AG09309 (cell line): Measurements from ENCODE around the gene SPAG4.

Experiments
- DNase-seq: peaks from one replicate; pipeline ENCODE4 v3.0.0-alpha.2; 2010; ENCODE audit warnings: low read depth
- H3K4me3 ChIP-seq: 2 replicates; pipeline ENCODE4 v1.5.1; 2011; ENCODE audit warnings: mild to moderate bottlenecking, low read depth, low read length, moderate library complexity; ENCODE audit not compliant: control insufficient read depth
- CTCF ChIP-seq: IDR thresholded peaks from 2 replicates; pipeline ENCODE4 v1.5.1; 2011; ENCODE audit warnings: mild to moderate bottlenecking, low read depth, low read length, inconsistent platforms; ENCODE audit not compliant: insufficient read depth, control insufficient read depth; ENCODE audit errors: missing control alignments

The SPAG4 gene

GRCh38 chr20:35661053-35661452 is 45.4 kb downstream of the SPAG4 start:
- no peak for DNase-seq
- no peak overlapping the region for H3K4me3 ChIP-seq
- TF ChIP-seq CTCF: no peak

- H3K4me3 ChIP-seq: no peak overlapping the region; the same call in 1 of the 2 replicates
- DNase-seq: no peak
- TF ChIP-seq CTCF: no peak
Observed at GRCh38 chr20:35661908-35662307, 46.3 kb downstream of the SPAG4 start.

- no peak for DNase-seq
- no peak for TF ChIP-seq CTCF
- H3K4me3 ChIP-seq: peak overlapping the region; percentile 86; the same call in 1 of the 2 replicates
Observed at GRCh38 chr20:35662551-35662950, 46.9 kb downstream of the SPAG4 start.

GRCh38 chr20:35663516-35664465 is 48.2 kb downstream of the SPAG4 start:
- TF ChIP-seq CTCF: no peak
- DNase-seq: no peak
- peak overlapping the region; percentile 86 for H3K4me3 ChIP-seq

- no peak for TF ChIP-seq CTCF
- H3K4me3 ChIP-seq: peak within 1 kb of the TSS; percentile 86
- peak; percentile 74 for DNase-seq
Observed at GRCh38 chr20:35664466-35665206, 49.0 kb downstream of the SPAG4 start, which contains the start of the genes CPNE1 and RBM12. Gene CPNE1 (minus strand): TSS chr20:35664900. CDS start chr20:35632923, 31,977 bp downstream. Gene RBM12 (minus strand): TSS chr20:35664900. CDS start chr20:35655322, 9,578 bp downstream.

- no peak overlapping the region for H3K4me3 ChIP-seq
- no peak for TF ChIP-seq CTCF
- DNase-seq: no peak
Observed at GRCh38 chr20:35665949-35666288, 50.3 kb downstream of the SPAG4 start.
